GM12873 (cell line): ENCODE measurements around the gene HSPA9.

ENCODE experiments used
- CTCF ChIP-seq: IDR thresholded peaks from 2 replicates; pipeline ENCODE4 v1.5.1; 2012; ENCODE audit warnings: low read depth, mild to moderate bottlenecking, moderate library complexity, low read length, control low read depth; ENCODE audit not compliant: insufficient read depth; ENCODE audit errors: missing control alignments

HSPA9 gene

GRCh38 chr5:138602371-138603000 lies 27.3 kb upstream of the HSPA9 start:
- TF ChIP-seq CTCF, result no peak

- TF ChIP-seq CTCF, result no peak
Observed at GRCh38 chr5:138601444-138601843, 26.2 kb upstream of the HSPA9 start.

GRCh38 chr5:138600446-138600845 lies 25.2 kb upstream of the HSPA9 start:
- TF ChIP-seq CTCF, result no peak

- TF ChIP-seq CTCF, result no peak
Observed at GRCh38 chr5:138597661-138598400, 22.6 kb upstream of the HSPA9 start.

- TF ChIP-seq CTCF, result no peak
Observed at GRCh38 chr5:138596105-138596881, 21.1 kb upstream of the HSPA9 start.

GRCh38 chr5:138595180-138595795 lies 20.1 kb upstream of the HSPA9 start:
- TF ChIP-seq CTCF, result no peak
